Umbilical cord (tissue), 2 donors: ENCODE measurements around the gene ADTRP. TPM values are rescaled to one million over a fixed set of nuclear protein-coding genes. Genes with fewer than 3 reads are reported as not detected.
A peak's percentile ranks its signal among the peaks of the same experiment; 100 is the strongest.
"Not testable (repeated sequence)": the region's sequence is repeated elsewhere in the genome, so short reads cannot be mapped to it uniquely, and the experiment has no call there.

Experiments
- DNase-seq: peaks from one replicate; pipeline ENCODE4 v3.0.0-alpha.2; 2015; ENCODE audit warnings: low spot score
- total RNA-seq: library from RNA; depleted of rRNA; stranded (reverse); fragments of >200 nt; gene quantifications from one replicate; pipeline ENCODE4 v1.2.3, GENCODE V29; 2014; ENCODE audit warnings: low replicate concordance; ENCODE audit not compliant: insufficient read depth

Gene ADTRP
- total RNA-seq, 1 donor from 2014 or later = 2.2 TPM

GRCh38 chr6:11700118-11700718, 78.4 kb downstream of the ADTRP start:
- DNase-seq = peak; percentile 77

DNA sequence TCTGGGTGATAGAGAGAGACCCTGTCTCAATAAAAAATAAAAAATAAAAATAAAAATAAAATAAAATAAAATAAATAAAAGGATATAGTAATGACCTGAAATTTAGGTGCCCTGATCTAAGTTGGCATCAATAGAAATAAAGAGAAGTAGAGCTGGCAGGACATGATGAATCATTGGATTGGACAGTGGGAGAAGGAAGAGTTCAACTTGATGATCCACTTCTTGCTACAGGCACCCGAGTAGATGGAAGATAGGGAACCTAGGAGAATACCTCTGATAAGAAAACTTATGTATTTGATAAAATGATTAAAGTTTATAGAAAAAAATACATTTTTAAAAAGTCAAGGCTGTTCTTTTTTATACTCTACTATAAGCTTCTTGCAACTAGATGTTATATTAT, 79.0 kb downstream of the ADTRP start:
- no peak for DNase-seq

- DNase-seq = no peak
Observed at GRCh38 chr6:11692451-11693376, 85.9 kb downstream of the ADTRP start.

DNA sequence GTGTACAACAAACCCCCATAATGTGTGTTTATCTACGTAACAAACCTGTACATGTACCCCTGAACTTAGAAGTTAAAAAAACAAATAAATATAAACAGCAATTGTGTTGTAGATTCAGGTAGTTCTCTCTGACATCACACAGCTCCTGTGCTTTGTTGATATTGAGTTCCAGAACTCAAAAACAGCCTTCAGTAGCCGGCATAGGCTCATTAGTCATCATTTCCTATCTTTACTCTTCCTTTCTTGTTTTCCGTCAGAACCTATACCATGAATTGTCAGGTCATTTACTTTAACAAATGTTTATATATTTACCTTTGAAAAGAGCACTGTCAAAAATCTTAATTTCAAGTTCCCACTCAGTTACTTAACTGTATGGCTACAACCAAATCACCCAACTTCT, 88.8 kb downstream of the ADTRP start:
- DNase-seq = no peak

DNA sequence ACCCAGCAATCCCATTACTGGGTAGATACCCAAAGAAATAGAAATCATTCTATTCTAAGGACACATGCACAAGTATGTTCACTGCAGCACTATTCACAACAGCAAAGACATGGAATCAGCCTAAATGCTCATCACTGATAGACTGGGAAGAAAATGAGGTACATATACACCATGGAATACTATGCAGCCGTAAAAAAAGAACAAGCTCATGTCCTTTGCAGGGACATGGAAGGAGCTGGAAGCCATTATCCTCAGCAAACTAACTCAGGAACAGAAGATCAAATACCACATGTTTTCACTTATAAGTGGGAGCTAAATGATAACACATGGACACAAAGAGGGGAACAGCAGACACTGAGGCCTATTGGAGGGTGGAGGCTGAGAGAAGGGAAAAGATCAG, 89.2 kb downstream of the ADTRP start:
- DNase-seq = not testable (repeated sequence)

DNA sequence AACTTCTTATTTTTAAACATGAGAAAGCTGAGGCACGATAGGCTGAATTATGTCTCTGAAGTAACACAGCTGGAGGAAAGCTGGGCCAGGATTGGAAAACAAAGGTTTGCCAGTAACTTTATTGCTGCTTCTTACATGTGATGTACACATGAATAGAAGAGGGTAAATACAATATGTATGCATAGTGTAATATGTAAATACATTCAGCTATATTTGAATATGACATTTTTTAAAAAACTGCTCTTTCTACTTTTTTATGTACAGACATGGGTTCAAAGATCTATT, 90.2 kb downstream of the ADTRP start:
- no peak for DNase-seq

- DNase-seq = peak; percentile 50
Observed at GRCh38 chr6:11685481-11686093, 93.0 kb downstream of the ADTRP start.

- no peak for DNase-seq
Observed at GRCh38 chr6:11684901-11685480, 93.6 kb downstream of the ADTRP start.

DNA sequence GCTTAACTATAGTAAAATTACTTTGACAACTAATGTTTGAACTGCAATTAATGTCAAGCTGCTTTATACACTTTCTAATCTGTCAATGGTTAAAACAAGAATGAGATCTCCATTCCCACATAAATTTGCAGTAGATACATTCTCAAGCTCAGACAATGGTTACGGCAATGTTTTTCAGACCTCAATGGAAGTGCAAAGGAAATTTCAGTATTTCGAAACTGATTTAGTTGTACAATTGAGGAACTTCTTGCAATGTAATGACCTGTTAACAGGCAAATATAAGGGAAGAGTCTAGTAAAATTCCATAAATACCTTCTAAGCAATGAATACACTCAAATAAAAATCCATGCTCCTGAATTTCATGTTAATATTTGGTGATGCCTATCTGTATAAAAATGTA, 94.7 kb downstream of the ADTRP start:
- DNase-seq = no peak

DNA sequence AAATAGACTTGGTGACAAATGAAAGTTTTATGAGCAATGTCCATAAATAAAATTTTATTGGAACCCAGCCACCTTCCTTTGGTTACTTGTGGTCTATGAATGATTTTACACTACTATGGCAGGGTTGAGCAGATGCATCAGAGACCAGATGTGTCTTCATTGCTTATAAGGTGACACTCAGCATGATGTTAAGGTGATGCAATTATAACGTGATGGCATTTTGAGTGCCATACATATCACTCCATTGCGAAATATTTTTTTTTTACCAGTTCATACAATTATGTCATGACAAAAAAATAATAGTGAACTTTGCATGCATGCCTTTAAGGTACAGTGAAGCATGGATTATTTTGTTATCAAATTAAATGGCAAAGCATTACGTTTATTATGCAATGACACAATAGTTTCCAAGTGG, 96.0 kb downstream of the ADTRP start:
- no peak for DNase-seq

DNA sequence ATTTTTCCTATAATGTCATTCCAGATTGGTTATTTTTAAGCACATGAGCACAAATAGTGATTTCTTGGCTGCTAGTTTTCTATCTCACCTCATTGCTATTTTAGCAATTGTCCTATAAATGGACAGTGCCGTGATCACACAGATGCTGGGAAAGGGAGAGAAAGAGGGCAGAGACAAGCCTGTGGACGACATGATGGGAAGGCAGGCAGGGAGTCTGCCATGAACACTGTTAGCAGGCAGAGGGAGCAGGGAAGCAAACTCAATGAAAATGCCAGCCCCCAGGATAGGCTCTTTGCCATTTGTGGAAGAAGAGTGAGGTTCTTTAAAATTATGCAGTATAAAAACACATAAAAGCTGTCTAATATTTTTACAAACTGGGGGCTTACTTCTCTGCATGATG, 96.8 kb downstream of the ADTRP start:
- DNase-seq = no peak

DNA sequence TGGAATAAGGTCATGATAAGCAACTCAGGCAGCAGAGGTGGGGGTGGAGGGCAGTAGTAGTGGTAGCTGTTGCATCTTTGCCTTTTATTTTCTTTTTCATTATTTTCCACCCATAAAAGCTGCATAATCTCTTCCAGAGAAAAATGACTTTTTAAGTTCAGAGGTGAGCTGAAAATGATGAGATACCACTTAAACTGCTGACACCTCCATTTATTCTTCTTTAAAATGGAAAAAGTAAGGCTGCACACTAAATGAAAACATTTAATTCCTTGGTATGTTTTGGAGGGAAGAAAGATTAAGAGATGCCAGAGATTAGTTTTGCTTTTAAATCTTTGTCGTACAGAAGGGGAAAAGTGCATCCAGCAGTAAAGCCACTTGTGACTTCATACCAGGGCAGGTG, 97.2 kb downstream of the ADTRP start:
- no peak for DNase-seq

DNA sequence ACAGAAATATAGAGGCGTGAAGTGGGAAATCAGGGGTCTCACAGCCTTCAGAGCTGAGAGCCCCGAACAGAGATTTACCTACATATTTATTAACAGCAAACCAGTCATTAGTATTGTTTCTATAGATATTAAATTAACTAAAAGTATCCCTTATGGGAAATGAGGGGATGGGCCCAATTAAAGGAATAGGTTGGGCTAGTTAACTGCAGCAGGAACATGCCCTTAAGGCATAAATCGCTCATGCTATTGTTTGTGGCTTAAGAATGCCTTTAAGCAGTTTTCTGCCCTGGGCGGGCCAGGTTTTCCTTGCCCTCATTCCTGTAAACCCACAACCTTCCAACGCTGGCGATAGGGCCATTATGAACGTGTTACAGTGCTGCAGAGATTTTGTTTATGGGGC, 98.1 kb downstream of the ADTRP start:
- DNase-seq = not testable (repeated sequence)

DNA sequence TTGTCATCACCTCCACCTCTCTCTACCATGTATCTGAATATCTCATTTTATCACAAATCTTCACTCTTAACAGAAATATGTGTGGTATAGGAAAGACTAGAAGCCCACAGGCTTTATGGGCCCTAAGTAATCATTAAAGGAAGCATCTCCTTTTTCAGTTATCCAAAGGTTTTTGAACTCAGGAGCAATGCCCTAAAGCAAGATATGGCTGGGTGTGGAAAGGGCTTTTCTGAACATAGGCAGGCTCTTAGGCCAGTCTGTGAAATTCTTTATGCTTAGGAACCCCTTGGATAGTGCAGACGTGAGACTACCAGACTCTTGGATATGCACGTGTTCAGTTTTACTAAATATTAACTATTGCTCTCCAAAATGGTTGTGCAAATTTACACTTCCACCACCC, 99.5 kb downstream of the ADTRP start:
- DNase-seq = no peak

GRCh38 chr6:11675601-11676000, 103.0 kb downstream of the ADTRP start:
- no peak for DNase-seq

DNA sequence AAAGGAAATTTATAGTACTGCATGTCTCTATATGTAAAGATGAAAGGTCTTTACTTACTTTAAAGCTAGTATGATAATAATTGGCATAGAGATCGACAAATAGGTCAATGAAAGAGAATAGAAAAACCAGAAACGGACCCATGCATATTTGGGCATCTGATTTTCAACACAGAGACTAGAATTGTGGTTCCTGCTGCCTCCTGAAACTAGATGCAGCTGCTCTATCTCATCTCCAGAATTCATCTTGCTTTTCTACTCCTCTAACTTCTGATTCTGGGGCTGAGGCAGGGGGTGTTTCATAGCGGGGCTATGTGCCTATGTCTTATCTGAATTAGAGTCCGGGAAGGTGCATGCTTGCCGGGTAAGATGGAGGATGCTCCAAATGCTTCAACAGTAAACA, 105.9 kb downstream of the ADTRP start:
- DNase-seq = no peak

DNA sequence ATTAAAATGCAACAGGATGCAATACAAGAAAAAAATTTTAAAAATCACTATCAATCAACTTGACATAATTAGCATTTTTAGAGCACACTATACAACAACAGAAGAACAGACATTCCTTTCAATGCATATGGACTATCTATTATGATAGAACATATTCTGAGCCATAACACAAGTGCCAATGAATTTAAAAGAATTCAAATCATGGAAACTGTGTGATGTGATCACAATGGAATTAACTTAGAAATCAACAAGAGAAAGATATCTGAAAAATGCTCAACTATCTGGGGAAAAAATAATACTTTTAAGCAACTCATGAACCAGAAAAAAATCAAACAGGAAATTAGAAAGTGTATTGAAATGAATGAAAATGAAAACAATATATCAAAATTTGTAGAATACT, 106.3 kb downstream of the ADTRP start:
- DNase-seq = no peak

DNA sequence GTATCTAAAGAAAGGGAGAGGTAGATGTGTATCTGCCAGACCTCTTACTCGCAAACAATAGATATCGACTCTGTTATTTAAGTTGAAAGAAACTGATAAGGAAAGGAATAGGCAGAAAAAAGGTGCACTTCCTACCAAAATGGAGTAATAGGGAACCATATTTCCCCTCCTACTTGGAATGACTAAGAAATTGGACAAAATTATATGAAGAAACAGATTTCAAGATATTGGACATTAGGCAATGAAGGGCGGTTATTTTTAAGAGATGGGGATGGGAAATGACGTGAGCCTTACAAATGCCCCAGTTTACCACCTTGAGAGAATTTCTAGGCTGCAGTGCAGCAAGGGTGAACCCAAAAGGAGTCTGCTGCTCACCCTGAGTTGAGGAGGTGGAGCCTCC, 108.9 kb downstream of the ADTRP start:
- DNase-seq = no peak

- DNase-seq = no peak
Observed at GRCh38 chr6:11668455-11668854, 110.1 kb downstream of the ADTRP start.

DNA sequence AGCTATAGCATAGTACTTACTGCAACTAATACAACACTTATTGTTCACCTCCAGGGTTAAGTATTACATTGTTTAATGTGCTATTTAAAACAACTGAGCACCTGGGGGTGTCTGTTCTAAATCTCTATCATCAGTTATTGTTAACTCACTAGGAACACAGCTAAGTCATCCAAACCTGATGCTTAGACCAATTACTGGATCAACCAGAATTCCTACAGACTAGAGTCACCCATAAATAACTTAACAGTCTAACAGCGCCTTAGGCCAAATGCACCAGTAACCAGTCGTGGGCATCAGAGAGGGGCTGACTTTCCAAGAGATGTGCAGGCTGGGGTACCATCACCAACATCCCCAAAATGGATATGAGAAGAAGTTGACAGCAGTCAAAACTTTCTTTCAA, 110.7 kb downstream of the ADTRP start:
- DNase-seq = no peak

DNA sequence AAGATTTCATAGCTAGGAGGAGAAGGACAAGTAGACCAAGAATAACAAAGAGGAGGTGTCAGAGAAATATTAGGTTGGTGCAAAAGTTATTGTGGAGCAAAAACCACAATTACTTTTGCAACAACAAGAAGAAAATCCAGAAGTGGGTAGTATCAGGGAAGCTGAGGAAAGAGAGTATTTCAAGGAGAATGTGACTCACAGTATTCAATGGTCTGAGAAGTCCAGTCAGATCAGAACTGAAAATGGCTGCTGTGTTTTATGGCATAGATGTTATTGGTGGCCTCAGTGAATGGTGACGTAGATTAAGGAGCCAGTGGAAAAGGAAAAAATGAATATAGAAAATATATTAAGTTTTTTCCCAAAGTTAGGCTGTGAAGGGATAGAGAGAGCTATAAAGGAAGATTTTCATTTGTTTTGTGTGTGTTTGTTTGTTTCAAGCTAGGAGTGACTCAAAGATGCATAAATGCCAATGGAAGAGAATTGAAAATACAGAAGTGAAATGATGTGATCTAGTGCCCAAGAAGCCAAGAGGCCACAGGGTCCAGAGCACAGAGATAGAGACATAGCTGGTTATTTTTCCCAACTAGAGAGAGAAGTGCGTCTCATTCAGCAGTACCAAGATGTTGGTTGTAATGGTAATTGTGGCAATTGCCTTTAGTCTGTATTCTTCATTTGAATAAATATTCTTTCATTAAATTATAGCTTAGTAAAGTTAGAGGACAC, 112.8 kb downstream of the ADTRP start:
- DNase-seq = no peak
